Raji (cell line): ENCODE measurements around the gene ANKRD50.

Experiments
- POLR2A ChIP-seq: IDR thresholded peaks from 2 replicates; pipeline ENCODE4 v1.6.1; 2011; ENCODE audit warnings: low read depth, low read length, control low read depth; ENCODE audit not compliant: insufficient read depth

ANKRD50 gene

GRCh38 chr4:124717101-124717500 lies 4.6 kb upstream of the ANKRD50 start:
- no peak for TF ChIP-seq POLR2A

- no peak for TF ChIP-seq POLR2A
Observed at GRCh38 chr4:124713185-124713592, 657 bp upstream of the ANKRD50 start.

GRCh38 chr4:124711471-124712371 lies 811 bp downstream of the ANKRD50 start:
- TF ChIP-seq POLR2A = no peak

GRCh38 chr4:124710911-124711310 lies 1.6 kb downstream of the ANKRD50 start:
- no peak for TF ChIP-seq POLR2A

- TF ChIP-seq POLR2A = no peak
Observed at GRCh38 chr4:124710015-124710741, 2.4 kb downstream of the ANKRD50 start.

GRCh38 chr4:124708517-124709300 lies 3.8 kb downstream of the ANKRD50 start:
- TF ChIP-seq POLR2A = no peak

GRCh38 chr4:124705393-124705792 lies 7.1 kb downstream of the ANKRD50 start:
- TF ChIP-seq POLR2A = no peak

- no peak for TF ChIP-seq POLR2A
Observed at GRCh38 chr4:124703154-124703553, 9.4 kb downstream of the ANKRD50 start.

- no peak for TF ChIP-seq POLR2A
Observed at GRCh38 chr4:124697441-124697840, 15.1 kb downstream of the ANKRD50 start.

GRCh38 chr4:124696182-124696581 lies 16.4 kb downstream of the ANKRD50 start:
- no peak for TF ChIP-seq POLR2A

GRCh38 chr4:124694946-124695598 lies 17.5 kb downstream of the ANKRD50 start:
- no peak for TF ChIP-seq POLR2A

- no peak for TF ChIP-seq POLR2A
Observed at GRCh38 chr4:124694306-124694705, 18.2 kb downstream of the ANKRD50 start.

GRCh38 chr4:124691801-124692200 lies 20.7 kb downstream of the ANKRD50 start:
- TF ChIP-seq POLR2A = no peak

GRCh38 chr4:124686279-124686678 lies 26.3 kb downstream of the ANKRD50 start:
- TF ChIP-seq POLR2A = no peak

GRCh38 chr4:124685851-124686250 lies 26.7 kb downstream of the ANKRD50 start:
- no peak for TF ChIP-seq POLR2A

GRCh38 chr4:124684301-124684700 lies 28.2 kb downstream of the ANKRD50 start:
- TF ChIP-seq POLR2A = no peak

- no peak for TF ChIP-seq POLR2A
Observed at GRCh38 chr4:124682384-124682783, 30.1 kb downstream of the ANKRD50 start.
